ENCODE data around the gene ATP2A3.

The ATP2A3 gene

GRCh38 chr17:3988297-3989040, 24.2 kb upstream of the ATP2A3 start:
- no peak overlapping the region for H3K4me3 ChIP-seq (ENCODE audit: low read depth, low read length)

GRCh38 chr17:3986939-3987335, 22.7 kb upstream of the ATP2A3 start:
- H3K4me3 ChIP-seq (ENCODE audit: low read depth, low read length) = no peak overlapping the region
- H3K36me3 ChIP-seq (ENCODE audit: control insufficient read depth, insufficient read depth, low read length) = no peaks in the 10 kb centered on the region
- H3K27me3 ChIP-seq (ENCODE audit: control insufficient read depth, insufficient read depth, low read length) = no peaks in the 10 kb centered on the region
- H3K4me1 ChIP-seq (ENCODE audit: control insufficient read depth, insufficient read depth, low read length) = peaks cover under 1% of the 10 kb centered on the region
- no peak overlapping the region for H3K9ac ChIP-seq (ENCODE audit: low read depth, low read length)
- no peaks in the 10 kb centered on the region for H3K9me3 ChIP-seq (ENCODE audit: control insufficient read depth, insufficient read depth, low read length)

More at GRCh38 chr17:3988297-3989040, 24.2 kb upstream of the ATP2A3 start:
- H3K4me1 ChIP-seq (ENCODE audit: control insufficient read depth, insufficient read depth, low read length) = no peaks in the 10 kb centered on the region
- no peaks in the 10 kb centered on the region for H3K36me3 ChIP-seq (ENCODE audit: control insufficient read depth, insufficient read depth, low read length)
- H3K9ac ChIP-seq (ENCODE audit: low read depth, low read length) = no peak overlapping the region
- H3K27me3 ChIP-seq (ENCODE audit: control insufficient read depth, insufficient read depth, low read length) = no peaks in the 10 kb centered on the region
- no peaks in the 10 kb centered on the region for H3K9me3 ChIP-seq (ENCODE audit: control insufficient read depth, insufficient read depth, low read length)

- Histone ChIP-seq H3K36me3 (ENCODE audit: control insufficient read depth, insufficient read depth, low read length) (no peaks in the 10 kb centered on the region), H3K9ac (ENCODE audit: low read depth, low read length) (no peak overlapping the region), H3K4me1 (ENCODE audit: control insufficient read depth, insufficient read depth, low read length) (peaks cover 5% of the 10 kb centered on the region)
Observed at GRCh38 chr17:3986270-3986938, 22.2 kb upstream of the ATP2A3 start.

GRCh38 chr17:3985846-3986245, 21.6 kb upstream of the ATP2A3 start:
- no peak overlapping the region for H3K9ac ChIP-seq (ENCODE audit: low read depth, low read length)
- H3K9me3 ChIP-seq (ENCODE audit: control insufficient read depth, insufficient read depth, low read length) = no peaks in the 10 kb centered on the region
- H3K36me3 ChIP-seq (ENCODE audit: control insufficient read depth, insufficient read depth, low read length) = no peaks in the 10 kb centered on the region
- no peak overlapping the region for H3K4me3 ChIP-seq (ENCODE audit: low read depth, low read length)
- peaks cover 5% of the 10 kb centered on the region for H3K4me1 ChIP-seq (ENCODE audit: control insufficient read depth, insufficient read depth, low read length)
- H3K27me3 ChIP-seq (ENCODE audit: control insufficient read depth, insufficient read depth, low read length) = no peaks in the 10 kb centered on the region

More at GRCh38 chr17:3986270-3986938, 22.2 kb upstream of the ATP2A3 start:
- Histone ChIP-seq H3K27me3 (ENCODE audit: control insufficient read depth, insufficient read depth, low read length) (no peaks in the 10 kb centered on the region), H3K9me3 (ENCODE audit: control insufficient read depth, insufficient read depth, low read length) (no peaks in the 10 kb centered on the region), H3K4me3 (ENCODE audit: low read depth, low read length) (no peak overlapping the region)

GRCh38 chr17:3983606-3984484, 19.6 kb upstream of the ATP2A3 start:
- H3K4me1 ChIP-seq (ENCODE audit: control insufficient read depth, insufficient read depth, low read length) = peaks cover 5% of the 10 kb centered on the region
- no peaks in the 10 kb centered on the region for H3K36me3 ChIP-seq (ENCODE audit: control insufficient read depth, insufficient read depth, low read length)
- H3K4me3 ChIP-seq (ENCODE audit: low read depth, low read length) = no peak overlapping the region
- H3K9ac ChIP-seq (ENCODE audit: low read depth, low read length) = no peak overlapping the region
- no peaks in the 10 kb centered on the region for H3K27me3 ChIP-seq (ENCODE audit: control insufficient read depth, insufficient read depth, low read length)
- H3K9me3 ChIP-seq (ENCODE audit: control insufficient read depth, insufficient read depth, low read length) = no peaks in the 10 kb centered on the region

- Histone ChIP-seq H3K4me3 (ENCODE audit: low read depth, low read length) (no peak overlapping the region), H3K36me3 (ENCODE audit: control insufficient read depth, insufficient read depth, low read length) (no peaks in the 10 kb centered on the region), H3K27me3 (ENCODE audit: control insufficient read depth, insufficient read depth, low read length) (no peaks in the 10 kb centered on the region), H3K9me3 (ENCODE audit: control insufficient read depth, insufficient read depth, low read length) (no peaks in the 10 kb centered on the region), H3K9ac (ENCODE audit: low read depth, low read length) (no peak overlapping the region), H3K4me1 (ENCODE audit: control insufficient read depth, insufficient read depth, low read length) (peaks cover 5% of the 10 kb centered on the region)
Observed at GRCh38 chr17:3982541-3983017, 18.3 kb upstream of the ATP2A3 start.

GRCh38 chr17:3982113-3982512, 17.9 kb upstream of the ATP2A3 start:
- no peak overlapping the region for H3K9ac ChIP-seq (ENCODE audit: low read depth, low read length)
- no peaks in the 10 kb centered on the region for H3K27me3 ChIP-seq (ENCODE audit: control insufficient read depth, insufficient read depth, low read length)
- peaks cover 5% of the 10 kb centered on the region for H3K4me1 ChIP-seq (ENCODE audit: control insufficient read depth, insufficient read depth, low read length)
- no peak overlapping the region for H3K4me3 ChIP-seq (ENCODE audit: low read depth, low read length)
- no peaks in the 10 kb centered on the region for H3K9me3 ChIP-seq (ENCODE audit: control insufficient read depth, insufficient read depth, low read length)
- no peaks in the 10 kb centered on the region for H3K36me3 ChIP-seq (ENCODE audit: control insufficient read depth, insufficient read depth, low read length)

- Histone ChIP-seq H3K4me3 (ENCODE audit: low read depth, low read length) (peak overlapping the region; percentile 13), H3K9me3 (ENCODE audit: control insufficient read depth, insufficient read depth, low read length) (no peaks in the 10 kb centered on the region), H3K9ac (ENCODE audit: low read depth, low read length) (no peak overlapping the region)
Observed at GRCh38 chr17:3981455-3981854, 17.2 kb upstream of the ATP2A3 start.

GRCh38 chr17:3980381-3981014, 16.3 kb upstream of the ATP2A3 start:
- no peak overlapping the region for H3K4me3 ChIP-seq (ENCODE audit: low read depth, low read length)
- H3K27me3 ChIP-seq (ENCODE audit: control insufficient read depth, insufficient read depth, low read length) = no peaks in the 10 kb centered on the region
- no peak overlapping the region for H3K9ac ChIP-seq (ENCODE audit: low read depth, low read length)
- H3K36me3 ChIP-seq (ENCODE audit: control insufficient read depth, insufficient read depth, low read length) = no peaks in the 10 kb centered on the region
- no peaks in the 10 kb centered on the region for H3K9me3 ChIP-seq (ENCODE audit: control insufficient read depth, insufficient read depth, low read length)
- H3K4me1 ChIP-seq (ENCODE audit: control insufficient read depth, insufficient read depth, low read length) = peaks cover 8% of the 10 kb centered on the region

More at GRCh38 chr17:3981455-3981854, 17.2 kb upstream of the ATP2A3 start:
- H3K36me3 ChIP-seq (ENCODE audit: control insufficient read depth, insufficient read depth, low read length) = no peaks in the 10 kb centered on the region
- H3K27me3 ChIP-seq (ENCODE audit: control insufficient read depth, insufficient read depth, low read length) = no peaks in the 10 kb centered on the region
- peaks cover 5% of the 10 kb centered on the region for H3K4me1 ChIP-seq (ENCODE audit: control insufficient read depth, insufficient read depth, low read length)

- peaks cover 8% of the 10 kb centered on the region for H3K4me1 ChIP-seq (ENCODE audit: control insufficient read depth, insufficient read depth, low read length)
- no peaks in the 10 kb centered on the region for H3K9me3 ChIP-seq (ENCODE audit: control insufficient read depth, insufficient read depth, low read length)
- no peaks in the 10 kb centered on the region for H3K27me3 ChIP-seq (ENCODE audit: control insufficient read depth, insufficient read depth, low read length)
- H3K36me3 ChIP-seq (ENCODE audit: control insufficient read depth, insufficient read depth, low read length) = peaks cover 3% of the 10 kb centered on the region
- H3K9ac ChIP-seq (ENCODE audit: low read depth, low read length) = no peak overlapping the region
- no peak overlapping the region for H3K4me3 ChIP-seq (ENCODE audit: low read depth, low read length)
Observed at GRCh38 chr17:3979290-3979611, 15.0 kb upstream of the ATP2A3 start.

Data from iPS-15b (cell line).